ENCODE measurements around the gene RPS6KA3.
"Not testable (repeated sequence)": the region's sequence is repeated elsewhere in the genome, so short reads cannot be mapped to it uniquely, and the experiment has no call there.

Gene RPS6KA3

DNA sequence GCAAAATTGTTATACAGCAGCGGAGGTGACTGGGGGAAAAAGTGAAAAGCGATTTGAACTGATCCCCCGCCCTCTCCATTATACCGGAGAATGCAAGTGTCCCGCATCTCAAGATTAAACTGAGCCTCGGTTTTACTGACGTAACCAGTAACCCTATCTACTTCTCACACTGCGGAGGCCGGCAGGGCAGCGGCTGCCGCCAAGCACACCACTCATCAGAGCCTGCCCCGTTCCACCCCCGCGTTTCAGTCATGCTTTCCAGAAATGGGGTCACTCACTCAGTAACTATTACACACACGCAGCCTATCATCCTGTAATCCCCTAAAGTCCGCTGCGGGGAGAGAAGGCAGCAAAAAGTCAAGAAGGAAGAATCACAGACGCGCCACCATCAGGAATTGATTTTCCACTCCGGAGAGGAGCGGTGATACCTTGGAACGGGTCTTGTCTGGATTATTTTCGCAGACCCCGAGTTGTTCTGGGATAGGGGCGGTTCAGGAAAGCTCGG lies 1.4 kb downstream of the RPS6KA3 start:
- DNase-seq: peak; percentile 14

DNA sequence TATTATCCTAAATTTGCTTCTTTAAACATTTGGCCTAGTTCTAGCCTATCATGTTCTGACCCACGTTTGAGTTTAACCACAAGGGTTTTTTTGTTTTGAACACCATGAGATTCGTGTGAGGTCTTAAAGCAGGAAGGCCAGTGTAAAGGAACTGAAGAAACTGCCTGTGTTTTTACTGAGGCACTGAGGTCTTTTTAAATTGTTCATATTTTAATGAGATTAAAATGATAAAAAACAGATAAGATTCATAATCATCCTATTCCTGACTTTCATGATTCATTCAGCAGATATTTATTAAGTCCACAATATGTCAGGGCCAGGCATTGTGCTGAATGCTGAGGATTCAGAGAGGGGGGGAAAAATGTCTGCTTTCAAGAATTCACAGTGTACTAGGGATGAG lies 3.2 kb downstream of the RPS6KA3 start:
- DNase-seq: no peak

DNA sequence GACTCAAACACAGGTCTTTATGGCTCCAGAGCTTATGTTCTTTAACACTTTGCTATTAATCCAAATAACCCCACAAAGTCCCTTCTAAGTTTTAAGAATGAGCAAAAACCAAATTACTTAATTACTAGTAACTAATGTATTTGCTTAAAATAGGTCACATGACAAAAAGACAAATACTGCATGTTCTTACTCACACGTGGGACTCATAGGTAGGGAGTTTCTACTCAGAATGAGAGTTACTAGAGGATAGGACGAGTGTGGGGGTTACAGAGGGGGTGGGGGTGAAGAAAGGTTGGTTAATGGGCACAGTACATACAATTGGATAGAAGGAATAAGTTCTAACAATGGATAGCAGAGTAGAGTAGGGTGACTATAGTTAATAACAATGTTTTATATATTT lies 5.8 kb downstream of the RPS6KA3 start:
- DNase-seq: no peak

DNA sequence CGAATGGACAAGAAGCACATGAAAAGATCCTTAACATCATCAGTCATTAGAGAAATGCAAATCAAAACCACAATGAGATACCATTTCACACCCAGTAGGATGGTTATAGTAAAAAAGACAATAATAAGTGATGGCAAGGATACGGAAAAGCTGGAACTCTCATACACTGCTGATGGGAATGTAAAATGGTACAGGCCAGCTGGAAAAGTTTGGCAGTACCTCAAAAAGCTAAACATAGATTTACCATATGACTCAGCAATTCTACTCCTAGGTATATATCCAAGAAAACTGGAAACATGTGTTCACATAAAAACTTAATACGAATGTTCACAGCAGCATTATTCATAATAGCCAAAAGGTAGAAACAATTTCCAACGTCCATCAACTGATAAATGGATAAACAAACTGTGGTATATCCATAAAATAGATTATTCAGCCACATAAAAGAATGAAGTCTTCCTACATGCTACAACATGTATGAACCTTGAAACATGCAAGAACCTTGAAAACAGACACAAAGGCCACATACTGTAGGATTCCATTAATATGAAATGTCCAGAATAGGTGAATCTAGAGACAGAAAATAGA lies 11.9 kb downstream of the RPS6KA3 start:
- no peak for DNase-seq

DNA sequence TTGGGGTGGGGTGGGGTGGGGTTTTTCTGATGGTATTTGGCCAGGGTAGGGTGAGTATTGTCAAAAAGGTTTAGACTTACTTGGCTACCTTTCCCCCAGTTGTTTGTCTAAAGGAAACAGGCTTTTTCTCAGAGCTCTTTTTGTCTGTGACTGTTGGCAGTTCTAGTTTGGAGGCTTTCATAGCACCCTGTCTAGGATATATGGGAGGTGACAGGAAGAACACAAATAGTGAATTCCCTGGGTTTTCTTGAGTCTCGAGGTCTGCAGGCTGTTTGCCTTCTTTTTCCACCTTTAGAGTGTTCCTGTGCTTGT lies 13.5 kb downstream of the RPS6KA3 start:
- DNase-seq: no peak

DNA sequence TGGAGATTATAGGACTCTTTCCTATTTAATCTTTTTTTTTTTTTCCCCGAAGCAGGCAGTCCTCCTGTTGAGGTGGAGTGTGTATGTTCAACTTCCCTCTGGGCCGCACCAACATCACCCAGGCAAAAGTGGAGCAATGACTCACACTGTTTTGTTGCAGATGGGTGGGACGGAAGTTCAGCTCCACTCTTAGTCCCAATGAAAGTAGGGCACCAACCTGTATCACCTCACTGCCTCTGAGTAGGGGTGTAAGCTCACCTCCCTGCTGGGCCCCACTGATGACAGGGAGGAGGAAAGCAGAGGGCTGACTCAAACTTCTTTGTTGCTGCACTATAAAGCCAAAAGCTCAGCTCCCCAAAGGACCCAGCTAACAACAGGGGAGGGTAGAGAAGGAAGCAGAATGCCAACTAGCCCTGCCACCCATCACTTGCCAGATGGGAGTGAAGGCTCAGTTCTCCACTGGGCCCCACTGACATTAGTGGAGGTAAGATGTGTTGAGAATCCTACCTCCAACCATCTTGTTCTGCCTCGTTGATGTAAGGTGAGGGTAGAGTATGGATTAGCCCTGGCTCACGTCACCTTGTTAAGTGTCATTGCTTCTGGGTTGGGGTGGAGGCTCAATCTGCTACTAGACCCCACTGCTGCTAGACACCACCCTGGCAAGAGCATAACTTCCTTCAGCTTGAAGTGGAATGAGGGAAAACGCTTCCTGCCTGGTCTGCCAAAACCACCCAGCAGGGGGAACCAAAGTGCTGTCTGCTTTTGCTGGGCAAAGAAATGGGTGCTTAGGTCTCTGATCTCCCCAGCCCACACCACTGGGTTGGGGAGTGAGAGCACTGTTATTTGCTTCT lies 14.1 kb downstream of the RPS6KA3 start:
- peak; percentile 16 for DNase-seq

DNA sequence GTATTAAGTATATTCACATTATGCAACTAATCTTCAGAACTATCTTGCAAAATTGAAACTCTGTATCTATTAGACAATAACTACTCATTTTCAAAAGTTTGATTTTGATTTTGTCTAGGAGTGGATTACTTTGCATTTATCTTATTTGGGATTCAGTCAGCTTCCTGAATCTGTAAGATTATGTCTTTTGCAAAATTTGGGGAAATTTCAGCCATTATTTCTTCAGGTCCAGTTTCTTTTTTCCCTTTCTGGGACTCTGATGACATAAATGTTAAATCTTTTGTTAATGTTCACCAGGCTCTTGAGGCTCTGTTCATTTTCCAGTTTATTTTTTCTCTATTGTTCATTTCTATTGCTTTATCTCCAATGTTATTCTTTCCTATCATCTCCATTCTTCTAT lies 15.0 kb downstream of the RPS6KA3 start:
- no peak for DNase-seq

DNA sequence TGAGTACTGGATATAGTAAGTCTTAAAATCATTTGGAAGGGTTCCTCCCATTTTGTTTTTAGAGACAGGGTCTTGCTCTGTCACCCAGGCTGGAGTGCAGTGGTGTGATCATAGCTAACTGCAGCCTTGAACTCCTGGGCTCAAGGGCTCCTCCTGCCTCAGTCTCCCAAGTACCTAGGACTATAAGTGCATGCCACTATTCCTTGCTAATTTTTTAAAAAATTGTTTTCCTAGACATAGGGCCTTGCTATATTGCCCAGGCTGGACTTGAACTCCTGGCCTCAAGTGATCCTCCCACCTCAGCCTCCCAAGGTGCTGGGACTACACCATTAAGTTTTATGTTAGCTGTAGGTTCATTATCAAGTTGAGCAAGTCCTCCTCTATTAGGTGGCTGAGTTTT lies 16.6 kb downstream of the RPS6KA3 start:
- not testable (repeated sequence) for DNase-seq

DNA sequence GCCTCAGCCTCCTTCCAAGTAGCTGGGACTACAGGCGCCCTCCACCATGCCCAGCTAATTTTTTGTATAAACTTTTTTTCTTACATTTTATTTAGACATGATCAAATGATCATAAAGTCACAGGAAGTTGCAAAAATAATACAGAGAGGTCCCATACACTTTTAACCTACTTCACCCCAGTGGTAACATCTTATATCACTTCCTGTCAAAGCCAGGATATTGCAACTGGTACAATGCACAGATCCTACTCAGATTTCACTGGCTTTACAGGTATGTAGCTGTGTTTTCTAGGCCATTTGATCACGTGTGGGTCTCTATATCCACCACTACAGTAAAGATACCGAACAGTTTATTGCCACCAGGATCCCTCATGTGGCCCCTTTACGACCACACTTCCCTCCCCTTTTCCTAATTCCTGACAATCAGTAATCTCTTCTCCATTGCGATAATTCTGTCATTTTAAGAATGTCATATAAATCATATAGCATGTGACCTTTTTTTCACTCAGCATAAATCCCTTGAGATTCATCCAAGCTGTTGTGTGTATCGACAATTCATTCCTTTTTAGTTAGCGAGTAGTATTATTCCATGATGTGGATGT lies 18.0 kb downstream of the RPS6KA3 start:
- no peak for DNase-seq

DNA sequence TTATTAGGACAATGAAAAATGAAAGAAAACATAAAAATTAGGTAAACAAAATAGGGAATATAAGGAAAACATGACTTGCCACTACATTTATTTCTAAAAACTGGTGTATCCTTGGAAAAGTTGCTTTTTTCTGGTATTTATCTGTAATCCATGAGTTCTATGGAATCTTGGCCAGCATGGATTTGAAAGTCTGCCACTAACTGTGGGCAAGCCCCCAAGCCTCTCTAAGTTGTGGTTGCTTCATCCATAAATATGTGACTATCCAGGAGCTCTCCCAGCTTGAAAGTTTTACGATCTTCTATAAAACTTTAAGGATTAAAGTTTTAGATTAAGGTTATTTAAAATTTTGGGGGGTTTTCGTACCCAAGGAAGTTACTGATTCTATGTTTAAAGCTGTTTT lies 21.8 kb downstream of the RPS6KA3 start:
- DNase-seq: no peak

DNA sequence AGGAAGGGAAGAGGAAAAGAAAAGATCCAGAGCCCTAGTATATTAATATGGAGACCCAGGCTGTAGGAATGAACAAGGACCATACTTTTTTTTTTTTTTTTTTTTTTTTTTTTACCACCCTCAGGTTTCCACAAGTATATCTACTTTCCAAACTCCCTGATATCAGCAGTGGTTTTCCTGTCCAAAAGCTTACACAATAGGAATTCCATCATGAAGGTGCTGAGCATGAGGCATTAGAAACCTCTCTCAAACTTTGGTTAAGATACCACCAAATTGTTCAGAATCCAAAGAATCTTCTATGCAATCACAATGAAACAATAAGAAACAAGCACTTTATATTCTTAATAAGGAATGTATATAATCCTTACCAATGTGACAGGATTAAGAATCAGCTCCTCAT lies 26.5 kb downstream of the RPS6KA3 start:
- no peak for DNase-seq

DNA sequence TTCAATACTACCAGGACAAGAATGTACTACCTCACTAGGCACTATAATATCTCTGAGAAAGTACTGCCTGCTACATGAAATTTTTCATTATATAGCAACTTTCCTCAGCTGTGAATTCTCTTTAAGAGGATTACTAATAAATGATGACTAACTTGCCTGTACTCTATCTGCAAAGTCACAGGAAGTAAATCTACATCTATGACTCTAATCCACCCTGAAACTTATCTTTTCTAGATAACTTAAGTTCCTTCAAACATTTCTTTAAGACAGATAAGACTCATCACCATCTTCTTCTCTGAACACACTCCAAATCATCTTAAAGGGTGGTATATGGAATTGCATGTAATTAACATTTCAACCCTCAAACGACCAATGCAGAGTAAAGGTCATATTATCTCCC lies 28.8 kb downstream of the RPS6KA3 start:
- no peak for DNase-seq

DNA sequence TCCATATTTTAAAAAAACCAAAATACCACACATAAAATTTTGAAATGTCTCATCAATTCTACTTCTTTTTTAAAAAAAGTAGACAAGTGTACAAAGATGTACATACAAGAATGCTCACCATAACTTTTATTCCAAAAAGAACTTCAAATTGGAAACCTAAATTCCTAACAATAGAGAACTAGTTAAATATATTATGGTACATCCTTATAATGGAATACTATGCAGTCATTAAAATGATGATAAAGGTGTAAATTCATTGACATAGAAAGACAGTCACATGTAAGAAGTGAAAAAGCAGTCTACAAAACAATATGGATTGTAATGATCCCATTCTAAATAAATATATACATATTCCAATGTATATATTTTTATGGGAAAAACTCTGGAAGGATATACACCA lies 31.0 kb downstream of the RPS6KA3 start:
- DNase-seq: no peak

DNA sequence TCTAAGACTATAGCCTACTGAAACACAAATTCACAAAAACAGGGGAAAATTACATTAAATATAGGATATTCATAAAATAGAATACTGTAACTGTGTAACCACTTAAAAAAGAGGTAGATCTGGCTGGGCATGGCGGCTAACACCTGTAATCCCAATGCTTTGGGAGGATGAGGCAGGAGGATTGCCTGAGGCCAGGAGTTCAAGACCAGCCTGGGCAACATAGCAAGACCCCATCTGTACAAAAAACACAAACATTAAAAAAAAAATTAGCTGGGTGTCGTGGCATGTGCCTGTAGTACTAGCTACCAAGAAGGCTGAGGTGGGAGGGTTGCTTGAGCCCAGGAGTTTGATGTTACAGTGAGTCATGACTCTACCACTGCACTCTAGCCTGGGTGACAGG lies 33.4 kb downstream of the RPS6KA3 start:
- no peak for DNase-seq

DNA sequence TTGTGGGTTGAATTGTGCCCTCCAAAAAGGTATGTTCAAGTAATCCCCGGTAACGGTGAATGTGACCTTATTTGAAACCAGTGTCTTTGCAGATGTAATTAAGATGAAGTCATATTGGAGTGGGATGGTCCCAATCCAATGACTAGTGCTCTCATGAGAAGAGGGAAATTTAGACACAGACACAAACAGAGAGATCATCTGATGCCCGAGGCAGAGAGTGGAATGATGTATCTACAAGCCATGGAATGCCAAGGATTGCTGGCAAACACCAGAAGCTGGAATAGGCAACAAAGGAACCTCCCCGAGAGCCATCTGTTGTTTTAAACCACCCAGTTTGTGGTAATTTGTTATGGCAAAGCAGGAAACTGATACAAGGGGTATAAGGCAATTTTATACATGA lies 35.1 kb downstream of the RPS6KA3 start:
- DNase-seq: no peak

DNA sequence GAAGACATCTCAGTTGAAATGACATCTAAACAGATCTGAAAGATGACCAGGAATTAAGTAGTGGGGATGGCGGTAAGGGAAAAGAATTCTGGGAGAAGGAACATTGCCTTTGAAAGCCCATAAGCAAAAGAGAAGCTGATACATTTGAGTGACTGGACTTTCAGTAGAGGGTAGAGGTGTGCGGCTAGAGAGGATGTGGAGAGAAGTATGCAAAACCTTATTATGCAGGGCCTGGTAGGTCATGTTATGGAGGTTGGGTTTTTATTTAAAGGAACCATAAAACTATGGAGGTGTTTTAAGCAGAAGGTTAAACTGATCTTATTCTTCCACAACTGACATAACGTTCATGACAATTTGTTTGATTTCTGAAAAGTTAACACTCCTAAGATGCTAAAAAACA lies 36.3 kb downstream of the RPS6KA3 start:
- DNase-seq: no peak

DNA sequence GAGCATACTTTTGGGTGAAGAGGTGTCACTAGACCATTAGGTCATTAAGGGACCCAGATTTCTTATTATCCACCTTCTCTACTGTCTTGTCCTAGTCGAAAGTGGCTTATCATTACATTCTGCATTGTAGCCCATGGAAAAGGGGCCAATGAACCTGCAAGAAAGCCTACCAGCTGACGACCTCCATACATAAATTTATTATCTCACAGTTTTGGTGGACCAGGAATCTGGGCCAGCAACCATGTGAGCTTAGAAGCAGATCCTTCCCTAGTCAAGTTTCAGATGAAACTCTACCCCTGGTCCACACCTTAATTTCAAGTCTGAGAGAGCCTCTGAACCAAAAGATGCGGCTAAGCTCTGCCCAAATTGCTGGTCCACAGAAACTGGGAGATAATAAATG lies 37.6 kb downstream of the RPS6KA3 start:
- no peak for DNase-seq

DNA sequence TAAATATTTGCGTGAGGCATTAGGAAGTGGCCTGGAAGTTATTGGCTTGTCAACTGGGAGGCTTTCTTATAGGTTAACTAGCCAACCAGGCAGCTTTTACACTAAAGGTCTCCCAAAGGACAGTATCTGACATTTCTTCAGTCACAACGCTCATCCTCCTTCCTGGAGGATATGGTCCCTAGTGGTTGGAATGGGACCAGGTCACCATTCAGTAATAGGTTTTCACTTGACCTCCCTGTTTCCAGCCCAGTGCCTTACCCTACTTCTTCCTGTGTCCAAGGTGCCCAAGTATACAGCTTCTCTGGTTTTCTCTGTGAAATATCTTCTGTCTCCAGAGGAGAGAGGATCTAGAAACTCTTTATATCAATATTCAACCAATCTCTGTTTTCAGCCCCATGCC lies 38.5 kb downstream of the RPS6KA3 start:
- DNase-seq: no peak

DNA sequence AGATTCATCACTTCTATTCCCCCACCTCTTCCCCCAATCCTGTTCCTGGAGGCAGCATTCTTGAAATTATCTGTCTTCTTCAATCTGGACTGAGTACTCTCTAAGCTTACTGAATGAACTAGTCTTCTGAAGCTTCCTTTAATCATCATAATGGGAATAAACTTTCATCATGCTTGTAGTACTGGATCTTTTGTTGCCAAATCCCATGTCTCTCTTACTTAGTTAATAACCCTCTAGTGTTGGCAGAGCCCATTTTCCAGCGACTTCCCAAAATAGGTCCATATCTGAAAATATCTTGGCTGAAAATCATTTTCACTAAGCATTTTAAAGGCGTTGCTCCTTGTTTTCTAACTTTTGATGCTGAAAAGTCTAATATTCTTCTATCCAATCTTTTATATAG lies 39.6 kb downstream of the RPS6KA3 start:
- no peak for DNase-seq

DNA sequence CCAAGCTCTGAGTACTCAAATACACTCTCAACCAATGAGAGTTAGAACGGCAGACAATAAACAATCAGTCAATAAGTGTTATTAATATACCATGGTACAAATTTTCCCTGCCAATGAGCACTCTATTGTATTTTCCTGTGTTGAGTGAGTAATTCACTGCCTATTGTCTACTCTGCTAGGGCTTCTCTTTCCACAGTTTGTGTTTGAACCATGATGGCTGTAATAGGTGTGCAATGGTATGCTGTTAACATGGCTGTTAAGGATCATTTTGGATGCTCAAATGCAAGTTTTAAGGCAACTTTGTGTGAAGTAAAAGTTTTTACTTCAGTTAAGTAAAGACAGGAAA lies 41.2 kb downstream of the RPS6KA3 start:
- no peak for DNase-seq

DNA sequence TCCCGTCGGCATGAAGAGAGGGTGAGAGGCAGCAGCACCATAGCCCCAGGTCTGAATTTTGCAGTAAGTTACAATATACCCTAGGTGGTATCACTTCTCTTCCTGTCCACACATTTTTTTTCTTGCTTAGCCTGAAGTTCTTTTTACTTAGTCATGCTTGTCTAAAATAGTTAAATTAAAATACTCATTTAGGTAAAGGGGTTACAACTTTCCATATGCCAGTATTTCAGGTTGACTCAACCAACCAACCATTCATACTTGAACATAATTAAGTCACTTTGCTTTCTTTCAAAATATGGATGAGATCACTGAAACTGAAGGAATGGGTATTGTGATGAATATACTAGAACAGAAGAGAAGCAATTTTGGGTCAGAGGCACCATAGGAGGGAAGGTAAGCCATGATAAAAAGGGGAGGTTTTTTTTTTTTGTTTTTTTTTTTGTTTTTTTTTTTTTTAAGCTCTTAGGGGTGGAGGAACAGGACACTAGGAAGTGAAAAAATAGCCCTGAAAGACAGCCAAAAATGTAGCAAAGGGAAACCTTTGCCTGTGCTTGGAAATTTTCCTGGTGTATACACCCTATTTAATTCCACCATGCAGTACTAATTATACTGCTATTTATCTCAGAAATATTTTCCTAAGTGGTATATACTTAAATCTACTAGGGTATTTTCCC lies 41.8 kb downstream of the RPS6KA3 start:
- no peak for DNase-seq

DNA sequence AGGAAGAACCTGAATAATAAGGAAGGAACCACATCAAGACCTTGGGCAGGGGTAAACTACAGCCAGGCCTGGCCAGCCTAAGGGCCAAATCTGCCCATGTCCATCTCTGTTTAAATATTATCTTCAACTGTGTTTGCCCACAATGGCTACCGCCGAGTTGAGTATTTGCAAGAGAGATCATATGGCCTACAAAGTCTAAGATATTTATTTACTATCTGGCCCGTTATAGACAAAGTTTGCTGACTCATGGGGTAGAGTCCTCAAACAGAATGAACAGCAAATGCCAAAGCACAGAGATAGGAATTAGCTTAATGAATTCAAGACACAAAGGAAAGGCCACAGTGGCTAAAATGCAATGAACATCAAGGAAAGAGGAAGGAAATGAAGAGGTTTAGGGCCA lies 44.8 kb downstream of the RPS6KA3 start:
- no peak for DNase-seq

DNA sequence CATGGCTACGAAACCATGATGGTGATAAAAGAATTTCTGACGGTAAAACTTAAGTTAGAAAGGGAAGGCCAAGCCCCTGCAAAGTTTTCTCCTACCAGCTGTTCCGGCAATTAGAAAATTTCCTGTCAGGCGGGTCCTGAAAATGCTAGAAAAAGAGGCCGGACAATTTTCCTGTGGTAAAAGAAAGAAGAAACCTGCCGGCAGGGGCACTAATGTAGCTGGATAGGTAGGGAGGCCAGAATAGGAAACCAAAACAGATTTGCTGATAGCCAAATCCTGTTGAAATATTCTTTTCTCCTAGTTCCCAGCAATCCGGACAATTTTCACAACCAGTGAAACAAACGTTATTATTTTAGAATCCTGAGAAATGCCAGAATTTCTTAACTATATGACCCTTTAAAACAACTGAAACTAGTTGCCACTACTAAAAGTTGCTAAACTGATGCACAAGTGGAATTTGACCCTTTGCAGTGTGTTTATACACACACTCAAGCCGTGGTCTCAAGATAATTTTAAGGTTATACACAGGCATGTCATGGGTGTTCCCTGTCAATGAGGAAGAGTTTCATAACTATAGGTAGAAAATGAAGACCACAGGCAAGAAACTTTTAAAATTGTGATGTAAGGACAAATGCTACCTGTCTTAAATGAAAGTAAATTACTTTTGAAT lies 47.7 kb downstream of the RPS6KA3 start:
- DNase-seq: no peak

All from GDM1 (cell line).